ENCODE data around the gene SEPTIN2. TPM values are rescaled to one million over a fixed set of nuclear protein-coding genes. Genes with fewer than 3 reads are reported as not detected.

The SEPTIN2 gene
- total and polyA plus RNA-seq, 10 of the 15 experiments (the other 5 are each of a cell fraction or from before 2014, with no cell fraction given), result 169 to 474 (median 269) TPM

DNA sequence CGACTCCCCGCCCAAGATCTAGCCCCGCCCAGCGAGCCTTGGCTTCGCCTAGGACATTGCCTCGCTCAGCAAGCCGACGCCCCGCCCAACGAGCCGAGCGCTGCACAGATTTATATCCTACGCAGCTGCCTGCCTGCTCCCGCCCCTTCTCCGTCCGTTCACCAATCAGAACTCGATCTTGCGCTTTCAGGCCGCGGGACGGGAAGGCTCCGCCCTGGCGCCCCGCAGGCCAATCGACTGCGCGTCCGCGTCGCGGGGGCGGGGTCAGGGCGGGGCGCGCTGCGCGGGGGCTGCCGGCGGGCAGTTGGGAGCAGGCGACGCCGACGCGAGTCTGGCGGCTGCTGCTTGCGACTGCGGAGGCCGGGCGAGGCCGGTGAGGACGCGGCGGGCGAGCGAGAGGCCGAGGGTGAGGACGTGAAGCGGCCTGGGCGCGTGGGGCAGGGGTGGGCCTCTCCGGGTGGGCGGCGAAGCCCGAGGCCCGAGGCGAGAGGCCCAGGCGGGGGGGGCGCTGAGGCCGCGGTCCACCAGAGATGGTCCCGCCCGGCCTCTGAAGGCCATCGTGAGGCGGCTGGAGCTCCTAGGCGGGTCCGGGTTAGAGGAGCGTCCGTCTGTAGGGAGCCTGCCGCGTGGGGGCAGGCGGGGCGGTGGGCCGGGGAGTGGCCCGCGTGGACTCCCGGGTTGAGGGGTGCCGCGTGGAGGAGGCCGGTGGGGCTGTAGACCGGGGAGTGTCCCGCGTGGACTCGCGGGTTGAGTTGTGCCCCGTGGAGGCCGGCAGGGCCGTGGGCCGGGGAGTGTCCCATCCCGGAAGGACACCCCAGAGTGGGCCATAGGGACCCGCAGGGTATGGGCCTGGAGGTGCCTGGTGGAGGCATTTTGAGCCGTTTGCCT lies 40.5 kb downstream of the SEPTIN2 start, which contains the start of gene FARP2 (continued):
- TF ChIP-seq, protein P1, sequence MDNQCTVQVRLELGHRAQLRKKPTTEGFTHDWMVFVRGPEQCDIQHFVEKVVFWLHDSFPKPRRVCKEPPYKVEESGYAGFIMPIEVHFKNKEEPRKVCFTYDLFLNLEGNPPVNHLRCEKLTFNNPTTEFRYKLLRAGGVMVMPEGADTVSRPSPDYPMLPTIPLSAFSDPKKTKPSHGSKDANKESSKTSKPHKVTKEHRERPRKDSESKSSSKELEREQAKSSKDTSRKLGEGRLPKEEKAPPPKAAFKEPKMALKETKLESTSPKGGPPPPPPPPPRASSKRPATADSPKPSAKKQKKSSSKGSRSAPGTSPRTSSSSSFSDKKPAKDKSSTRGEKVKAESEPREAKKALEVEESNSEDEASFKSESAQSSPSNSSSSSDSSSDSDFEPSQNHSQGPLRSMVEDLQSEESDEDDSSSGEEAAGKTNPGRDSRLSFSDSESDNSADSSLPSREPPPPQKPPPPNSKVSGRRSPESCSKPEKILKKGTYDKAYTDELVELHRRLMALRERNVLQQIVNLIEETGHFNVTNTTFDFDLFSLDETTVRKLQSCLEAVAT (IDR thresholded peaks at IDR 0.05), result no peak
- TF ChIP-seq, protein P2, sequence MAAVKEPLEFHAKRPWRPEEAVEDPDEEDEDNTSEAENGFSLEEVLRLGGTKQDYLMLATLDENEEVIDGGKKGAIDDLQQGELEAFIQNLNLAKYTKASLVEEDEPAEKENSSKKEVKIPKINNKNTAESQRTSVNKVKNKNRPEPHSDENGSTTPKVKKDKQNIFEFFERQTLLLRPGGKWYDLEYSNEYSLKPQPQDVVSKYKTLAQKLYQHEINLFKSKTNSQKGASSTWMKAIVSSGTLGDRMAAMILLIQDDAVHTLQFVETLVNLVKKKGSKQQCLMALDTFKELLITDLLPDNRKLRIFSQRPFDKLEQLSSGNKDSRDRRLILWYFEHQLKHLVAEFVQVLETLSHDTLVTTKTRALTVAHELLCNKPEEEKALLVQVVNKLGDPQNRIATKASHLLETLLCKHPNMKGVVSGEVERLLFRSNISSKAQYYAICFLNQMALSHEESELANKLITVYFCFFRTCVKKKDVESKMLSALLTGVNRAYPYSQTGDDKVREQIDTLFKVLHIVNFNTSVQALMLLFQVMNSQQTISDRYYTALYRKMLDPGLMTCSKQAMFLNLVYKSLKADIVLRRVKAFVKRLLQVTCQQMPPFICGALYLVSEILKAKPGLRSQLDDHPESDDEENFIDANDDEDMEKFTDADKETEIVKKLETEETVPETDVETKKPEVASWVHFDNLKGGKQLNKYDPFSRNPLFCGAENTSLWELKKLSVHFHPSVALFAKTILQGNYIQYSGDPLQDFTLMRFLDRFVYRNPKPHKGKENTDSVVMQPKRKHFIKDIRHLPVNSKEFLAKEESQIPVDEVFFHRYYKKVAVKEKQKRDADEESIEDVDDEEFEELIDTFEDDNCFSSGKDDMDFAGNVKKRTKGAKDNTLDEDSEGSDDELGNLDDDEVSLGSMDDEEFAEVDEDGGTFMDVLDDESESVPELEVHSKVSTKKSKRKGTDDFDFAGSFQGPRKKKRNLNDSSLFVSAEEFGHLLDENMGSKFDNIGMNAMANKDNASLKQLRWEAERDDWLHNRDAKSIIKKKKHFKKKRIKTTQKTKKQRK (IDR thresholded peaks at IDR 0.05; ENCODE audit: low read depth, low read length), result no peak
- TF ChIP-seq CHD1 (IDR thresholded peaks at IDR 0.05; ENCODE audit: low read depth, low read length), result no peak
- TF ChIP-seq, protein P3, sequence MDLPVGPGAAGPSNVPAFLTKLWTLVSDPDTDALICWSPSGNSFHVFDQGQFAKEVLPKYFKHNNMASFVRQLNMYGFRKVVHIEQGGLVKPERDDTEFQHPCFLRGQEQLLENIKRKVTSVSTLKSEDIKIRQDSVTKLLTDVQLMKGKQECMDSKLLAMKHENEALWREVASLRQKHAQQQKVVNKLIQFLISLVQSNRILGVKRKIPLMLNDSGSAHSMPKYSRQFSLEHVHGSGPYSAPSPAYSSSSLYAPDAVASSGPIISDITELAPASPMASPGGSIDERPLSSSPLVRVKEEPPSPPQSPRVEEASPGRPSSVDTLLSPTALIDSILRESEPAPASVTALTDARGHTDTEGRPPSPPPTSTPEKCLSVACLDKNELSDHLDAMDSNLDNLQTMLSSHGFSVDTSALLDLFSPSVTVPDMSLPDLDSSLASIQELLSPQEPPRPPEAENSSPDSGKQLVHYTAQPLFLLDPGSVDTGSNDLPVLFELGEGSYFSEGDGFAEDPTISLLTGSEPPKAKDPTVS (IDR thresholded peaks at IDR 0.05; ENCODE audit: low read depth, low read length), result no peak

Data from GM12878 (cell line).